Trophoblast cell (in vitro differentiated cells and primary cell): ENCODE results near the gene RHOD.

ENCODE experiments used
- DNase-seq, 2 donors: peaks; one replicate each; pipeline ENCODE4 v3.0.0-alpha.2; 2016
- H2AFZ ChIP-seq: 2 replicates; pipeline ENCODE4 v1.6.1; 2013; ENCODE audit warnings: low read length, moderate library complexity, mild to moderate bottlenecking; ENCODE audit not compliant: insufficient read depth, poor library complexity
- H2AK5ac ChIP-seq: 2 replicates; pipeline ENCODE4 v1.6.1; 2013; ENCODE audit warnings: mild to moderate bottlenecking, low read length
- H2BK120ac ChIP-seq: 2 replicates; pipeline ENCODE4 v1.6.1; 2013; ENCODE audit warnings: low read length, mild to moderate bottlenecking, moderate library complexity; ENCODE audit not compliant: insufficient read depth, poor library complexity
- H2BK12ac ChIP-seq: 2 replicates; pipeline ENCODE4 v1.6.1; 2013; ENCODE audit warnings: mild to moderate bottlenecking, low read length, moderate library complexity
- H2BK5ac ChIP-seq: 2 replicates; pipeline ENCODE4 v1.6.1; 2013; ENCODE audit warnings: low read length, low read depth, moderate library complexity, mild to moderate bottlenecking; ENCODE audit not compliant: poor library complexity
- H3K14ac ChIP-seq: 2 replicates; pipeline ENCODE4 v1.6.1; 2013; ENCODE audit warnings: mild to moderate bottlenecking, low read length
- H3K18ac ChIP-seq: 2 replicates; pipeline ENCODE4 v1.6.1; 2013; ENCODE audit warnings: mild to moderate bottlenecking, low read length
- H3K23ac ChIP-seq: 2 replicates; pipeline ENCODE4 v1.6.1; 2013; ENCODE audit warnings: low read length
- H3K27ac ChIP-seq: 2 replicates; pipeline ENCODE4 v1.5.1; 2013; ENCODE audit warnings: low read depth, mild to moderate bottlenecking, inconsistent platforms, low read length, moderate library complexity
- H3K27me3 ChIP-seq: 2 replicates; pipeline ENCODE4 v1.6.1; 2013; ENCODE audit warnings: inconsistent platforms, mild to moderate bottlenecking, low read length, moderate library complexity; ENCODE audit not compliant: insufficient read depth
- H3K36me3 ChIP-seq, 2 experiments: 1 replicate in 1 of 2; 2 replicates in 1 of 2; pipeline ENCODE4 v1.6.1; 2013; ENCODE audit warnings: low read length in 2 of 2, mild to moderate bottlenecking in 2 of 2, moderate library complexity in 1 of 2; ENCODE audit not compliant: insufficient read depth in 2 of 2, control insufficient read depth in 1 of 2
- H3K4ac ChIP-seq: 2 replicates; pipeline ENCODE4 v1.6.1; 2013; ENCODE audit warnings: low read depth, mild to moderate bottlenecking, low read length, moderate library complexity
- H3K4me1 ChIP-seq, 2 experiments: 1 replicate in 1 of 2; 2 replicates in 1 of 2; pipeline ENCODE4 v1.6.1; 2013; ENCODE audit warnings: low read length in 2 of 2, mild to moderate bottlenecking in 2 of 2, moderate library complexity in 1 of 2; ENCODE audit not compliant: insufficient read depth in 2 of 2, control insufficient read depth in 1 of 2
- H3K4me2 ChIP-seq: 2 replicates; pipeline ENCODE4 v1.6.1; 2013; ENCODE audit warnings: inconsistent platforms, mild to moderate bottlenecking, low read length, moderate library complexity
- H3K4me3 ChIP-seq: 2 replicates; pipeline ENCODE4 v1.5.1; 2013; ENCODE audit warnings: mild to moderate bottlenecking, low read depth, low read length, inconsistent platforms
- H3K79me1 ChIP-seq: one replicate; pipeline ENCODE4 v1.6.1; 2013; ENCODE audit warnings: low read length
- H3K79me2 ChIP-seq: 2 replicates; pipeline ENCODE4 v1.6.1; 2013; ENCODE audit warnings: low read length, mild to moderate bottlenecking; ENCODE audit not compliant: control insufficient read depth, insufficient read depth, poor library complexity
- H3K9ac ChIP-seq: 2 replicates; pipeline ENCODE4 v1.6.1; 2013; ENCODE audit warnings: mild to moderate bottlenecking, low read length
- H3K9me3 ChIP-seq: 2 replicates; pipeline ENCODE4 v1.6.1; 2013; ENCODE audit warnings: low read depth, mild to moderate bottlenecking, control low read depth, inconsistent platforms, low read length; ENCODE audit not compliant: insufficient read depth
- H4K12ac ChIP-seq: 2 replicates; pipeline ENCODE4 v1.6.1; 2013; ENCODE audit warnings: low read depth, mild to moderate bottlenecking, low read length, moderate library complexity
- H4K8ac ChIP-seq: 2 replicates; pipeline ENCODE4 v1.6.1; 2013; ENCODE audit warnings: low read depth, mild to moderate bottlenecking, low read length, moderate library complexity
- H4K91ac ChIP-seq: one replicate; pipeline ENCODE4 v1.6.1; 2013; ENCODE audit warnings: low read depth, mild to moderate bottlenecking, low read length, moderate library complexity
- WGBS: extraction: QIAGEN DNeasy Blood & Tissue Kit; methylation state at CpG from one replicate; pipeline ENCODE4 v1.1.7; 2013; ENCODE audit warnings: missing lambda C conversion rate; ENCODE audit not compliant: insufficient read length, insufficient coverage; ENCODE audit errors: extremely low coverage; 5-methylcytosine and 5-hydroxymethylcytosine counted together

RHOD gene

GRCh38 chr11:67118801-67119584, 62.3 kb downstream of the RHOD start, which contains the start of gene KDM2A:
Gene KDM2A (plus strand): TSS chr11:67119263. CDS start chr11:67121317, 2,054 bp downstream.
- Histone ChIP-seq H3K23ac (peak within 1 kb of the TSS; percentile 63), H3K27me3 (no peaks in the 10 kb centered on the region), H3K4me3 (peak within 1 kb of the TSS; percentile 98), H2BK120ac (peak within 1 kb of the TSS; percentile 100), H3K18ac (peak within 1 kb of the TSS; percentile 100), H2AFZ (peak within 1 kb of the TSS; percentile 97), H2BK5ac (peak within 1 kb of the TSS; percentile 99), H4K12ac (peak within 1 kb of the TSS; percentile 100), H3K79me1 (peaks cover 18% of the 10 kb centered on the region), H4K91ac (peak within 1 kb of the TSS; percentile 100), H3K79me2 (peaks cover 32% of the 10 kb centered on the region), H3K27ac (peak within 1 kb of the TSS; percentile 99), H3K4me2 (peak within 1 kb of the TSS; percentile 90), H2BK12ac (peak within 1 kb of the TSS; percentile 95), H3K9me3 (no peaks in the 10 kb centered on the region), H3K14ac (peak within 1 kb of the TSS; percentile 100), H3K9ac (peak within 1 kb of the TSS; percentile 99), H2AK5ac (peak within 1 kb of the TSS; percentile 98), H3K36me3 (peaks cover 0 to 8% of the 10 kb centered on the region in 2 experiments), H4K8ac (peak within 1 kb of the TSS; percentile 100), H3K4ac (peak within 1 kb of the TSS; percentile 99), H3K4me1 (peaks cover 4 to 10% of the 10 kb centered on the region in 2 experiments)
- DNase-seq: peak; percentile 97 to 100
- WGBS: no CpG with 5 or more reads among the region's 97 CpGs

DNA sequence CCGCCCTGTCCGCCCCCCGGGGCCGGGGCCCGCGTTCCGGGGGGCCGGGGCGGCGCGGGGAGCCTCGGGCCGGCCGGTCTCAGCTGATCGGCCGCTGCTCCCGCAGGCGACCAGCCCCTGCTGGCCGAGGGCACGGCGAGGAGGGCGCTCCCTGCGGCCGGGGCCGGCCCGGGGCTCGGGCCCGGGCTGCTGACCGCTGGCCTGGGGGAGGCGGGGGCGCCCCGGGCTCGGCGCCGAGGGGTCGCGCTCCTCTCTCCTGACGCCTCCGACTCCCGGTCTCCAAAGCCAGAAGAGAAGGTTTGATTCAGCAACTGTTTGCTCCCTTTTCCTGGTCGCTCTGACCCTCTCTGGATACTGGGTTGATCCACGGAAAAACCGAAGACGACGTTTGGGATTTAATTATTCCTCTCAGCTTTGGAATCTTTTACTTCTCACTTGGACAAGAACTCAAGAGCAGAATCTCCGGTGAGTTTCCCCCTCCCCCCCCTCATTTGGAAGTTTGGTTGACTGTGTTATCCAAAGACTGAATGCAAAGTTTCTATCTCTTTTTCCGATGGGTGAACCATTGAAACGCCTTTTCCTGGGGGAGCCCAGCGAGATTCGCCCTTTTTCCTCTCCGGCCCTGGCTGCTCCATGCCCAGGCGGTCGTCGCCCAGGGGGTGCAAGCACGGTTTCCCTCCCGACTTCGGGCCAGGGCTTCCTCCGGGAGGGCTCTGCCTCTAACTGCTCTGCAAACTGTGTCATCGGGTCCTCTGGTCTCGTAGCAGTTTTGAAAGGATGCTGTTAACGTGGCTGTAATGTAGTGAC, 63.1 kb downstream of the RHOD start:
- peaks cover 32% of the 10 kb centered on the region for H3K79me2 ChIP-seq
- peaks cover 4 to 10% of the 10 kb centered on the region in 2 experiments for H3K4me1 ChIP-seq
- H3K27ac ChIP-seq: peak overlapping the region; percentile 99
- no peak overlapping the region for H2BK12ac ChIP-seq
- H2AK5ac ChIP-seq: peak overlapping the region; percentile 98
- H3K79me1 ChIP-seq: peaks cover 18% of the 10 kb centered on the region
- no peaks in the 10 kb centered on the region for H3K27me3 ChIP-seq
- peak overlapping the region; percentile 99 for H3K14ac ChIP-seq
- peak overlapping the region; percentile 100 for H4K12ac ChIP-seq
- H4K8ac ChIP-seq: peak overlapping the region; percentile 99
- H3K4me3 ChIP-seq: peak overlapping the region; percentile 98
- H3K9me3 ChIP-seq: no peaks in the 10 kb centered on the region
- peak overlapping the region; percentile 78 for H3K4me2 ChIP-seq
- H3K18ac ChIP-seq: peak overlapping the region; percentile 99
- H3K36me3 ChIP-seq: peaks cover 0 to 9% of the 10 kb centered on the region in 2 experiments
- DNase-seq: peak in 1 of 2 donors; percentile 45
- no CpG with 5 or more reads among the region's 61 CpGs for WGBS
- peak overlapping the region; percentile 96 for H4K91ac ChIP-seq
- H3K9ac ChIP-seq: peak overlapping the region; percentile 97
- H3K23ac ChIP-seq: peak overlapping the region; percentile 63
- peak overlapping the region; percentile 98 for H2BK5ac ChIP-seq
- peak overlapping the region; percentile 79 for H2AFZ ChIP-seq
- H2BK120ac ChIP-seq: peak overlapping the region; percentile 90
- H3K4ac ChIP-seq: peak overlapping the region; percentile 98

DNA sequence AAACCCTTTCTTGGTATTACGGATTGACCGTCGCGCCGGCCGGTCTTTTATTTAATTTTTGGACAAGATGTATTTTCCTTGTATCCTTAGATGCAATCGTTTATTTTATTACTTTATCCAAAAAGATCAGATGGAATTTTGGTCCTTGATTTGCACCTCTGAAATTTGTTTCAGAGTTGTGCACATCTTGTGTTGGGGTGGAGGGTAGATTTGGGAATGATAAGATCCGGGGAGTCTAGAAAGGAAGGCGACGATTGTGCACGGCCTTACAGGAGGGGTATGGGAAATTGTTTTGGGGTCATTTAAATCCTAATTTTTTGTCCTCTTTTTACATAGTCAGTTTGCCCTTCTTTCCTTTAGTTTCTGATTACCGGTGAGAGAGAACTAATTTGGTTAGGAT, 63.8 kb downstream of the RHOD start:
- Histone ChIP-seq H3K18ac (no peak overlapping the region), H3K27me3 (no peaks in the 10 kb centered on the region), H3K4me1 (peaks cover 4 to 10% of the 10 kb centered on the region in 2 experiments), H3K23ac (no peak overlapping the region), H3K4me3 (peak overlapping the region; percentile 39), H3K27ac (no peak overlapping the region), H3K14ac (no peak overlapping the region), H2AK5ac (no peak overlapping the region), H2BK12ac (no peak overlapping the region), H4K12ac (no peak overlapping the region), H4K8ac (no peak overlapping the region), H3K79me1 (peaks cover 18% of the 10 kb centered on the region), H3K4me2 (peak overlapping the region; percentile 78), H4K91ac (no peak overlapping the region), H3K36me3 (peaks cover 0 to 15% of the 10 kb centered on the region in 2 experiments), H2BK120ac (no peak overlapping the region), H3K4ac (peak overlapping the region; percentile 98), H3K9me3 (no peaks in the 10 kb centered on the region), H3K9ac (peak overlapping the region; percentile 97), H3K79me2 (peaks cover 36% of the 10 kb centered on the region), H2AFZ (no peak overlapping the region), H2BK5ac (no peak overlapping the region)
- no peak for DNase-seq
- no CpG with 5 or more reads among the region's 12 CpGs for WGBS

- Histone ChIP-seq H3K9me3 (no peaks in the 10 kb centered on the region), H3K9ac (peak overlapping the region; percentile 73), H2AFZ (no peak overlapping the region), H3K79me1 (peaks cover 18% of the 10 kb centered on the region), H2BK12ac (no peak overlapping the region), H2BK5ac (no peak overlapping the region), H3K36me3 (peaks cover 2 to 21% of the 10 kb centered on the region in 2 experiments), H3K27me3 (no peaks in the 10 kb centered on the region), H4K12ac (no peak overlapping the region), H4K8ac (no peak overlapping the region), H4K91ac (no peak overlapping the region), H3K18ac (no peak overlapping the region), H2AK5ac (no peak overlapping the region), H3K23ac (peak overlapping the region; percentile 99), H3K4me1 (peaks cover 4 to 10% of the 10 kb centered on the region in 2 experiments), H3K14ac (no peak overlapping the region), H3K27ac (no peak overlapping the region), H3K4ac (peak overlapping the region; percentile 98), H3K79me2 (peaks cover 36% of the 10 kb centered on the region), H3K4me2 (peak overlapping the region; percentile 78), H2BK120ac (no peak overlapping the region), H3K4me3 (peak overlapping the region; percentile 18)
- WGBS: no CpG with 5 or more reads among the region's 9 CpGs
- DNase-seq: peak; percentile 24 to 45
Observed at GRCh38 chr11:67120881-67121710, 64.4 kb downstream of the RHOD start.
